Neural cell (in vitro differentiated cells): Measurements from ENCODE around the gene ITPR2.

Experiments used
- EP300 ChIP-seq: fragments of 450-650 bp; conservative IDR thresholded peaks from 2 replicates; pipeline ENCODE4 v1.6.1; 2014; ENCODE audit warnings: antibody characterized with exemption, mild to moderate bottlenecking, moderate library complexity; ENCODE audit not compliant: poor library complexity, severe bottlenecking
- SMC3 ChIP-seq: fragments of 450-650 bp; conservative IDR thresholded peaks from 2 replicates; pipeline ENCODE4 v1.6.1; 2014; ENCODE audit warnings: antibody characterized with exemption, mild to moderate bottlenecking, moderate library complexity; ENCODE audit not compliant: poor library complexity
- TF ChIP-seq, protein P1 (sequence below): fragments of 450-650 bp; IDR thresholded peaks from 2 replicates; pipeline ENCODE4 v1.5.1; 2014; ENCODE audit warnings: antibody characterized with exemption, mild to moderate bottlenecking, moderate library complexity; ENCODE audit not compliant: poor library complexity, severe bottlenecking

DNA sequence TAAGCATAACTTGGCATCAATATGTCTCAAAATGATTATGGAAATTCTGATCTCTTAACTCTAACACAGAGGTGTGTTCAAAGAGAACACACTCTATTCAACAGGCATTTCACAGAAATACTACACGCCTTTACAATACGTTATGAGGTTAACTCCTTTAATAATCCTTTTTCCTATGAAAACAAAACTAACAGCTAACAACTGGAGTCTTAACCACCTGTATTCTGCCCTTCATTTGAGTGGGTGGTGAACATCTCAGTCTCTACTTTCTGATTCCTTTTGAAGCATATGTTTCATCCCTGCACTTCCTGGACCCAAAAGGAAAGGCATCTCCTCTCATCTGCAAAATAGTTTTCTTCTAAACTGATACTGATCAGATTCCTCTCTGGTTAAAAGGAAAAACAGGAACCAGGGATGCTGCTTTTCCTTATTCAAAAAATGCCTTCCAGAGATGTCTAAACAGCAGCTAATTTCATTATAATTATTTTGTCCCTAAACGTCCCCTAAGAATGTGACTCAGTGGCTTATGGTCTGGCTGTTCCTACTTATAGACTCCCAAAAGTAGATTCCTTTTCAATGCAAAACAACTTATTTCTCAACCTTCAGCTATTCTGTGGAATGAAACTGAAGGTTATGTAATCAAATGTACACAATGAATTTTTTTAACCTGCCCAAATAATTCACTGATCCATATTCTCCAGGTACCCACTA, 24.1 kb downstream of the ITPR2 start:
- TF ChIP-seq, protein P1, sequence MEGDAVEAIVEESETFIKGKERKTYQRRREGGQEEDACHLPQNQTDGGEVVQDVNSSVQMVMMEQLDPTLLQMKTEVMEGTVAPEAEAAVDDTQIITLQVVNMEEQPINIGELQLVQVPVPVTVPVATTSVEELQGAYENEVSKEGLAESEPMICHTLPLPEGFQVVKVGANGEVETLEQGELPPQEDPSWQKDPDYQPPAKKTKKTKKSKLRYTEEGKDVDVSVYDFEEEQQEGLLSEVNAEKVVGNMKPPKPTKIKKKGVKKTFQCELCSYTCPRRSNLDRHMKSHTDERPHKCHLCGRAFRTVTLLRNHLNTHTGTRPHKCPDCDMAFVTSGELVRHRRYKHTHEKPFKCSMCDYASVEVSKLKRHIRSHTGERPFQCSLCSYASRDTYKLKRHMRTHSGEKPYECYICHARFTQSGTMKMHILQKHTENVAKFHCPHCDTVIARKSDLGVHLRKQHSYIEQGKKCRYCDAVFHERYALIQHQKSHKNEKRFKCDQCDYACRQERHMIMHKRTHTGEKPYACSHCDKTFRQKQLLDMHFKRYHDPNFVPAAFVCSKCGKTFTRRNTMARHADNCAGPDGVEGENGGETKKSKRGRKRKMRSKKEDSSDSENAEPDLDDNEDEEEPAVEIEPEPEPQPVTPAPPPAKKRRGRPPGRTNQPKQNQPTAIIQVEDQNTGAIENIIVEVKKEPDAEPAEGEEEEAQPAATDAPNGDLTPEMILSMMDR: no peak
- TF ChIP-seq SMC3 (no peak), EP300 (no peak)
